Right ventricle myocardium superior (tissue), 1 donor: Measurements from ENCODE around the gene LIF. TPM values are rescaled to one million over a fixed set of nuclear protein-coding genes. Genes with fewer than 3 reads are reported as not detected.
A peak's percentile ranks its signal among the peaks of the same experiment; 100 is the strongest.

Experiments used
- ATAC-seq: fragments of 200-7000 bp; cut with Tn5 transposase; one replicate; pipeline ENCODE4 v1.9.1; 2020; ENCODE audit warnings: mild to moderate bottlenecking; ENCODE audit not compliant: poor library complexity
- DNase-seq: peaks from one replicate; pipeline ENCODE4 v3.0.0-alpha.2; 2020
- intact Hi-C: fragments of 100-400 bp; cut with DNase I; formaldehyde crosslinking; loops from one replicate; pipeline ENCODE4 v1.11.2; 2022
- total RNA-seq: library from RNA; stranded (reverse); fragmentation: NEBNext Ultra II Directional; extraction: Animal tissue kit (Norgen Biotek cat#: 25700); gene quantifications from one replicate; pipeline ENCODE4 v1.2.1, GENCODE V29; 2021
- donor health status: DM: no; HTN: yes; CAD: no; lungs with severe emphysema.

The LIF gene
- total RNA-seq, 1 donor from 2014 or later, result 0.54 TPM

DNA sequence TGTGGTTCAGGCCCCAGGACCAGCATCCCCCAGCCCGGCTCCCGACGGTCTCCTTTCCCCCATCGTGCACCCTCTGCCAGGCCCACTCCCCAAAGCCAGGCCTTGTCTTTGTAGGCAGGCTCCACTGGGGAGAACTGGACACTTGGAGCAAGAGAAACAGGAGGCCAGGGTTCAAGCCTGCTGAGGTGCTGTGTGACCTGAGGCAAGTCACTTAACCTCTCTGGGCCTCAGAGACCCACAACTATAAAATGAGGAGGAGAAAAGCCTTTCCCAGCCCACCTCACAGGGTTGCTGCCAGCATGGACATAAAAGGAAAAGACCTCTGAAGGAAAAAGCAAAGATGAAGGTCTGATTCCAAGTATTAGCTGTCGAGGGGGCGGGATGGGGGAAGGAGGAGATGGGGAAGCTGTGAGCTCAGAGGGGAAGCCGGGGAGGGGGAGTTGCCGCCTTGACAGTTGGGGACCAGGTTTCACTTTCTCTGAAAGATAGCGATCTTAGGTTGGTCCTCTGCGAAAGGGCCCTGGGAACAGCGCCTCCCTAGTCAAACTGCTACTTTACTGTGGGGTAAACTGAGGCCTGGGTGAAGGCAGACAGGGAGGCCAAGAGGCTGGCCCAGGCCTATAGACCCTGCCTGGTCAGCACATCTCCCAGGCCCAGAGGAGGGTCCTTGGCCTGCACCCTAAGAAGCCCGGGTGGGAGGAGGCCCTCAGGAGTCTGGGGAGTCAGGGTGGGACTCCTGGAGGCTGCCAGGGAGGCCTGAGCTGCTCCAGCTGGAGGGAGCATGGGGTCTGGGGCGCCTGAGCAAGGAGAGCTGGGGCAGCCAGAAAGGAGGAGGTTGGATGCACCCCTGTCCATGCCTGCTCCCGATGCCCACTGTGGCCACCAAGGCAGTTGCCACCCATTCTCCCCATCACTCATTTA lies 21.1 kb upstream of the LIF start:
- no peak for DNase-seq
- intact Hi-C loops, result no loop called here

DNA sequence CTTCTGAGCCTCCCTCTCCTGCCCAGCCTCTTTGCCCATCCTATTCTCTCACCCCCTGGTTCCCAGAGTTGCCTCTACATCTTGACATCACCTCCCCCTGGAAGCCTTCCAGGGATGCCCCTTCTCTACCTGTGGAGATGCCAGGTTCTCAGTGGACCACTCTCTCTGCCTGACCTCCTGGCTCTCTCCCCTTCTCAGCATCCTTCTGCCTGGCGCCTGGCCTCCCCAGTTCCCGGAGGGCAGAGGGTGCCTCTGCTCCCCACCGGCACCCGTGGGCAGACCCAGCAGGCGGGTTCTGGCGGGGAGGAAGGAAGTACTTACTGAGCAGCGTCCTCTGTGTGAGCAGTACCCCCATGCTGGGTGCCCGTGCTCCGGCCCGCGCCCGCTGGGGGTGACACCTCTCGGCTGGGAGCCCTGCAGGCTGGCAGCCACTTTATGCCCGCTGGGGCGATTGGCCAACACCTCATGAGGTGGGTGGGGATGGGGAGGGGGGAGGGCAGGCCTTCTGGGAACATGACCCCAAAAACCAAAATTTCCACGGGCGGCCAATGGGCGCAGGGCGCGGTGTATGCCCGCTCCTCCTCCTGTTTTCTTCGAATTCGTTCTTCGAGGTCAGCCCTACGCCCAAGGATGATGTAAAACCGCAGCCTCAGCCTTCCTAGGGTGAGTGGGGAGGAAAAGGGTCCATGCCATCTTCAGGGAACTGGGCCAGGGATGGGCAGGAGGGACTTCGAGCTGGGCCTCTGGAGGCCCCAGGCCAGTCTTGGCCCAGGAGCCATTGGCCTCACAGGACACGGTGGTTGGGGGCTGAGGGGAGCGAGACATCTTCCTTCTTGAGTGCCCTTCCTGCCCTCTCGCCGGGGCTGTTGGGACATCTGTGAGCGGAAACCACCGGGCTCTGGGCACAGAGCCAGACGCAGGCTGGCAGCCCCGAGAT lies 20.2 kb upstream of the LIF start, which contains the start of gene OSM:
TSS of gene OSM (minus strand) at position 407 of the 937 bp plus-strand sequence. CDS start at position 355, 52 bp downstream.
- DNase-seq (peak; percentile 88), ATAC-seq (peak; percentile 26)
- intact Hi-C loops, result no loop called here

More for the DNA sequence above, 21.1 kb upstream of the LIF start:
- no peak for ATAC-seq

DNA sequence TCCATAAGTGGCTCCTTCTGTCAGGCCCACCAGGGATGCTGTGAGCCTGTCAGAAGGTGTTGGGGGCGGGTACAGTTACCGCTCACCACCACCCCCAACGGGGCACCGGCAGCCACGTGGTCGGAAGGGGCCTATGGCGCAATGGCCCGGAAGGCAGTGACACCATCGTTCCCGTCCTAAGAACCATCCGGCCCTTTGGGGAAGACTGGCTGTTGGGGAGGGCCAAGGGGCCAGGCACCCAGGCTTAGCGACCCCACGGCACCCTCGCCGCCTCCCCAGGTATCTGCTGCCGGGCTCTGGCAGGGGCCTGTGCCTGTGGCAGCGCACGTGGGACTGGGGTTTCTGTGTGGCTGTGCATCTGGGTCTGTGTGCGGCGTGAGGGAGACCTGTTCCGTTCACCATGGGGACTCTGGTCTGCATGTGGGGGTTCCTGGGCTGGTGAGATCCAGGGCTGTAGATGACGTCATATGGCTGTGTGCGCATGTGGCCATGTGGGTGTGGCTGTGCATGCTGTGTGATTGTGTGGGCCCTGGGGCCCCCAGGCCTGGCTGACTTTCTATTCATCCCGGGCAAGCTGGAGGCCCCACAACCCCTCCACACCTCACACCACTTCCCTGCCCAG lies 19.4 kb upstream of the LIF start:
- ATAC-seq (peak; percentile 59), DNase-seq (peak; percentile 82)
- intact Hi-C loops, result no loop called here

DNA sequence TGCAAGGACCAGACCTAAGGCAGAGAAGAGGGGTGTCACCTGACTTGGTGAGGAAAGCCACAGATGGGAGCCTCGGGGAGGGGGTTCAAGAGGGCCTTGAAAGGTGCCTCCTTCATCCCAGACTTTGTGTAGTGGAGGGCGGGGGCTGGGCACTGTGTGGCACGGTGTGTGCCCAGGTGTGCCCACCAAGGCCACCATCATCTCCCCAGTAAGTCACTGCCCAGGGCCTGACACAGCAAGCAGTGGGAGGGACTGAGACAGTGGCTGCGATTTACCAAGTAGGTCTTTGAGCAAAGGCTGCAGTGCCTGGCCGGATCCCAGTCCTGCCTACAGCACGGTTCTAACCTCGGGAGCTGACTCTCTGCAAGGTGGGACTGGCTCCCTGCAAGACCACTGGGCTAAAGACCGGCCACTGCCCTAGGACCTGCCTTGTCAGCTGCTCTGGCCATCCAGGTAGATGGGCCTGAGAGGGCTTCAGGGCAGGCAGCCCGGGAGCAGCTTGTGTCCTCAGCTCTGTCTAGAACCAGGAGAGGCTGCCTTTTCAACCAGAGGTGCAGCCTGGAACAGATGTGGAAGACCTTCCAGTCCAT lies 18.7 kb upstream of the LIF start:
- DNase-seq (no peak), ATAC-seq (no peak)
- intact Hi-C loops, result no loop called here

DNA sequence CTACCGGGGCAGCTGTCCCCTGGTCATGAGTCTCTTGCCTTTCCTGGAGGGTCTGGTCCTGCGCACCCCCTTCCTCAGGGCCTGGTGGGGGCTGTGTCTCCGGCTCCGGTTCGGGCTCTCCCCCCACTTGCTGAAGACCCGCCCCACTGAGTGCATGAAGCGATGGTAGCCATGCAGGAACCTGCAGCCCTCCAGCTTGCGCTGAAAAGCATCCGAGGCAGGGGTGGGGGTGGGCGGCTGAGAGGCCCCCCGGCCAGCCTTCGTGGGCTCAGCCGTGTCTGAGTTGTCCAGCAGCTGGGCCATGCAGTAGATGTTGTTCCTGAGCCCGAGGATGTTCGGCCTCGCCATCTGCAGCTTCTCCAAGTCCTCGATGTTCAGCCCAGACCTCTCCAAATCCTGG lies 17.3 kb upstream of the LIF start:
- intact Hi-C loops, result loop anchor here (5.0 kb wide), 1 partner anchor 123 kb away; the partner anchor contains the start of gene RNF215
- ATAC-seq (no peak), DNase-seq (no peak)

DNA sequence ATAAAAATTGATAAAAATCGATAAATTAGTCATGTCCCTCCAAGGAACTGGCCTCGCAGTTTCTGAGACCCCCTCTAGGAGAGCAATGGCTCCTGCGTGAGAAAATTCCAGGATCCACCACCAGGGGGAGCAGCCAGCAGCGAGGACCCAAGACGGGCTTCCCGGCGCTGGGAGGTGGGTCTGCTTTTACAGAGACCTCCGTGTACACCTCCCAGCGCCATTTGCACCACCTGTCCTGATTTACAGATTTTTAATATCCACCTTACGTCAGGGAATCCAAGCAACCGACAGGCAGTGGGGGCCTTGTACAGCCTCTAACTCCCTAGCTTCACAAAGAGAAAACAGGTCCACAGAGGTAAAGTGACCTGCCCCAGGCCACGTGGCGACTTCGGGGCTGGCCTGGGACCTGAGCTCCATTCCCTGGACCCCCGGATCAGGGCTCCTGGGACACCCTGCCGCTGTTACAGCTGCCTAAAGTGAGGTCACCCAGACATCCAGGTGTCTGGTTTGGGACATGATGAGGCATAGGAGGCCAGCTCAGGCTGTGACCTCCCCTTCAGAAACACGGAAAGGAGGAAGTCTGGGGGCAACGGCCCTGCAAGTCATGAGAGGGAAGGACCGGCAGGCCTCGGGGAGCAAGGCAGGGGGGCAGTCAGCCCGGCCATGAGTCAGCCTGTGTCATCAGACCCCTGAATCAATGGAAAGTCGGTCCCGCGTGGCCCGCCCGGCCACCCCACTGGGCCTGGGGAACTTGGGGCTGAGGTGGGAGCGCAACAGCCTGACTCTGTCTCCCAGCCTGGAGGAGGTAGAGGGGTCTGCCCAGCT lies 16.6 kb upstream of the LIF start:
- intact Hi-C loops, result loop anchor here (5.0 kb wide), 1 partner anchor 124 kb away; the partner anchor contains the start of gene RNF215
- peak; percentile 85 for DNase-seq
- ATAC-seq, result peak; percentile 75

DNA sequence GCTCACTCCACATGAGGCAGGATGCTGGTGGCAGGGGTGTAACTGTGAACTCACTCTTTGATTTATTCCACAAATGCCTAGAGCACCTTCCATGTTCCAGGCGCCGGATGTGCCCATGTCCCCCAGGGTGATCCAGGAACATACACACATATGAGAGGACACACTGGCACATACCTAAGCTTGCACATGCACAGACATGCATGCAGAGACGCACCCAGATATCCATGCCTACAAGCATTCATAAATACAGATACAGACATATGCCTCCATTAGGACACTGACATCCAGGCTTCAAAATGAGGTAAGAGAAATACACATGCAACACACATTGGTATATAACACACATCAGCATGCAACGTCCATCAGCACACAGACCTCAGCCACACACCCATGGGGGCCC lies 15.6 kb upstream of the LIF start:
- no peak for ATAC-seq
- no peak for DNase-seq
- intact Hi-C loops, result loop anchor here (5.0 kb wide), 1 partner anchor 125 kb away; the partner anchor contains the start of gene RNF215

DNA sequence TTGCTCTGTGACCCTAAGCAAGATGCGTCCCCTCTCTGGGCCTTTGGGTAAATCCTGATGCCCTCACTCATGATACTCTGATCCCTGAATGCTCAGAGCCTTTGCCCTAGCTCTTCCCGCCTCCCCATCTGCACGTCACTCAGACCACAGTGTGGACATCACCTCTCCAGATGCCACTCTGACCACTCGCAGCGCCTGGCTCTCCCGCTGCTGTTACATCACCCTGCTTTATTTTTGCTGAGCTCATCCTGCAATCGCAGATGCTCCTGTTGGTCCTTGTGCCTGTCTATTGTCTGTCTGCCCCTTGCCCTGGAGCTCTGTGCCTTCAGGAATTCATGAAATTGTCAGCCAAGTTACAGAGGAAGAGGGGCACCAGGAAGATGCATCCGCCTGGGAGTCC lies 14.6 kb upstream of the LIF start:
- ATAC-seq (no peak), DNase-seq (no peak)
- intact Hi-C loops, result loop anchor here (5.0 kb wide), 1 partner anchor 126 kb away; the partner anchor contains the start of gene RNF215

DNA sequence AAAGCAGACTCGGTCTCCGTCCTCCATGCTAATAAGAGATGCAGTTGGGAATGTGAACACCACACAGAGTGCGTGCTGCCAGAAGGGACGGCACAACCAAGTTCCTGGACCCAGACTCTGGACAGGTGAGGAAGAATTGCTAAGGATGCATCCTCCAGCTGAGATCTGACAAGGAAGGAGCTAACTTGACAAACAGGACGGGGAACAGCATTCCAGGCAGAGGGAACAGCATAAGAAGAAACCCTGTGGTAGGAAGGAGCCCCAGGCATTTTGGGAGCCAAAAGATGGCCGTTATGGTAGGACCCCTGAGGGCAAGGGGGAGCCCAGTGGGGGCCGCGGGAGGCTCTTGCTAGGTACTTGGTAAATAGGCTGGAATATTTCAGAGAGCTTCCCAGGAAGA lies 14.1 kb upstream of the LIF start:
- DNase-seq, result no peak
- intact Hi-C loops, result loop anchor here (5.0 kb wide), 1 partner anchor 127 kb away; the partner anchor contains the start of gene RNF215
- ATAC-seq, result no peak

DNA sequence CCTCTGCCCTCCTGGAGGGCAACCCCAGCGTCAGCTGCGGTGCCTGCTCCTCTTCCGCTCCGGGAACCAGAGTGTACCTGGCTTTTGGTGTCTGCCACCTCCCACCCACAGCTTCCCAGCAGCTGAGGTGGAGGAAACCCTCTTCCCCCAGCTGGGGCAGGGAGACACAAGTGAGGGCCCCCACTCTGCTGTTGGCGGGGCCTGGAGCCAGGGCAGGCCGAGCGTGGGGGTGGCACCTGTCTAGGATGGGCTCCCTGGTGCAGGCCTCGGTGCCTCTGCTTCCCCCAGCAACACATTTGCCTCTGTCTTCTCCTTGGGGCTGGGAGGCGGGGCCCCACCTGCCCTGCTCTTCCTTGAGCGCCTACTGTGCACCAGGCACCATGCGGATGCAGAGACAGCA lies 13.7 kb upstream of the LIF start:
- intact Hi-C loops, result loop anchor here (5.0 kb wide), 1 partner anchor 127 kb away; the partner anchor contains the start of gene RNF215
- no peak for ATAC-seq

DNA sequence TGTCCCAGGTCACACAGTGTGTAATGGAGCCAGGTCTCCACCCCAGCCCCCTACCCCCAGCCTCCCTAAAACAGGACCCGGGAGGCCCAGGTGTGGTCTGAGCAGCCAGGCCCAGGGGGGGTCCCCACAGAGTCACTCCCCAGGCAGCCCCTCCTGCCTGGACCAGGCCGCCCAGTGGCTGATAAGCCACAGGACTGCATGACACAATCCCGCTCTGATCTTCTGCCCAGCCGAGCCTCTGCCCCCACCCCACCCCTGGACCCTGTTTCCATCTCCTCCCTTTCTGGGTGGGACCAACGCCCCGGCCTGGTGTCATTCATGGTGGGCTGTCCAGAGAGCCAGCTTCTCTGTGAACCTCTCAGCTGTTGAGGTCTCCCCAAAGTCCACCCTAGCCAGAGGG lies 7.8 kb upstream of the LIF start:
- intact Hi-C loops, result no loop called here
- DNase-seq, result no peak
- ATAC-seq, result no peak

More for the DNA sequence above, 13.7 kb upstream of the LIF start:
- no peak for DNase-seq

DNA sequence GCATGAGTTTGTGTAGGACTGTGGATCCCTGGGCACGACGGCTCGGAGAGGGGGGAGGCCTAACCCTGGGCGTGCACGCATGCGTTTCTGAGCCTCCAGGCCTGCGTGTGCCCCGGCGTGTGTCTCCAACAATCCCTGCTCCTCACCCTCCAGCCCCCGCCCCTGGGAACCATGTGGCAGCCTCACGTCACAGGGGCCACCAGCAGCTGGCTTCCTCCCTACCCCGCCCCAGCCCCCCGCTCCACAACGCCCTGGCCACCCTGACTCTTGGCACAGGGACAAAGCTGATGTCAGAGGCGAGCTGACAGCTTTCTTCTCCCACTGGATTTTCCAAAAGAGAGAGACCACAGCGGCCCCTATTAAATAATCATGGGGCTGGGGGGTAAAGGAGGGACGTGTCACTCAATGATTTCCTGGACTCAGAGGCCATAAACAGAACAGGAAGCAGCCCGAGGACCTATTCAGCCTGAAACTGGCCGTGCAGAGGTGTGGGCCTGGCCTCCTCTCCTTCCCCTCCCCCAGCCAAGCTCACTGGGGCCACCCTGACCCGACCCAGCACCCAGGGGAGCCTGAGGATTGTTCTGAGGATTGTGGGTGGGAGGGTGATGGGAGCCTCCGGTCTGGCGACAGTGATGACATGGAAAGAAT lies 6.8 kb upstream of the LIF start:
- intact Hi-C loops, result no loop called here
- peak; percentile 40 for ATAC-seq
- DNase-seq, result peak; percentile 86

DNA sequence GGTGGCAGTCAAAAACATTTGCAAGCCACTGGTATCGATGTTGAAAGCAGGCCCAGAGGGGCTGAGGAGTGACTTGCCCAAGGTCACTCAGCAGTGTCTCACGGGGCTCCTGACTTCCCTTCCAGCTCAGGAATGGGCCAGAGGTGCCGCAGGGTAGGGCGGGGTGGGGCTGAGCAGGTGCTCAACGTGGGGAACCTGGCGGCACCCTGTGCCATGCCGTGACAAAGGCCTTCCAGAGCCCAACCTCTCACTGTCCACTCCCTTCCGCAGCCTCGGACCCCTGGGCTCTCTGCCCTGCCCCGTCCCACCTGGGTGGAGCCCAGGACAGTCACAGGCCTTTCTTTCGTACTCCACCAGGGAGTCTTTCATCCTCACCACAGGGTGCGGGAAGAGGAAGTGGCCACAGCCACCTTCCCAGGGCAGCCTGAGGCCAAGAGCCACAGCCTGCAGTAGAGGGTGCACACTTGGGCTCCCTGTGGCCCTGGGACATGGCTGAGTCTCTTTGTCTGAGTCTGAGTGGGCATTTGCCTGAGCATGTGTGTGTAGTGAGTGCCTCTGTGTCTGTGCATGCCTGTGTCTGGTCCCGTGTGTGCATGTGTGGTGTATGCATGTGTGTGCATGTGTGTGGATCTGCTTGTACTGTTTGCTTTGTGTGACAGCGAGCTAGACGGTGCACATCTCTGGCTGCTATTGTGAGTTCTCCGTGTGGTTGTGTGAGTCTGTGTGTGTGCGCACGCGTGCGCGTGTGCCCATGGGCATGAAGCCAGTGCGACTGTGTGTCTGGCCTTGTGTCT lies 6.0 kb upstream of the LIF start:
- ATAC-seq (no peak), DNase-seq (no peak)
- intact Hi-C loops, result no loop called here

DNA sequence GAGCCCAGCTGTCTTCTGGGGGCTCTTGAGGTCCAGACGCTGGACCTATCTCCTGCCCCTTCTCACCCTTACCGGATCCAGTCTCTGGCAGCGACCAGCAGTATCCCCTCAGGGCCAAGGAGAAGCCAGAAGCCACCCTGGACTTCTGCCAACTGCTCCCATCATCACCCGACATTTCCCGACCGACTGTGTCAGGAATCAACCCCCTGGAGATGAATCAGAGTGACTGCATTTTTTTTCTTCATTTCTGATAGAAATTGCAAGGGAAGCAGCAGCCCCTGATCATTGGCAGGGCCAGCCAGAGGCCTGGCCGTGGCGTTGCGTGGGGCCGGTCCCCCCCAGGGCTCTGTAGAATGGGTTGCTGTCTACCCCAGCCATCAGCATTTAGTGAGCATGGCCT lies 5.2 kb upstream of the LIF start:
- no peak for DNase-seq
- no peak for ATAC-seq
- intact Hi-C loops, result no loop called here

DNA sequence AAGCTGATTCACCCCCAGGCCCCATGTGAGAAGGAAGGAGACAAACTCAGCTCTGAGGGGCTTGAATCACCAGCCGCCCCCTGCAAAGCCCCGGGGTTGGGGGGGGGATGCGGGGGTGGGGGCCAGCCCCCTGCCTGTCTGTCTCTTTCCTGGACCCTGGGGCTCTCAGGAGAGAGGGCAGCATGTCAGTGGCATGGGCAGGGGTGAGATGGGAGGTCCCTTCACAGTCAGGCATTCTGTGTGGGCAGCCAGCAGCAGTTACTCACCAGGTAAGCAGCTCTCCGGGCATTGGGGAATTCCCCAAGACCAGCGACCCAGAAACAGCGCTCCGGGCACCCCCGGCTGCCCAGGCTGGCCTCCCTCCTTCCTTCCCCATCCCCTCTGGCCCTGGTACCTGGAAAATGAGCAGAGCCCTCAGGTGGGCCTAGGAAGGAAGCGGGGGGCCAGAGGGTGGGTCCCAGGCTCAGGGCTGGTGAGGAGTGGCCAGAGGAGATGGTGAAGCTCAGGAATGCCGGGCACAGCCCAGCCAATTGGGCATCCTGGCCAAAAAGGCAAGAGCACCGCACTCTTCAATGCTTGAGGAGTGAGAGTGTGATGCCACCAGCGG lies 4.2 kb upstream of the LIF start:
- DNase-seq, result no peak
- intact Hi-C loops, result no loop called here
- no peak for ATAC-seq
